ENCODE data around the gene RPL13A. TPM values are rescaled to one million over a fixed set of nuclear protein-coding genes. Genes with fewer than 3 reads are reported as not detected.
"Not testable (repeated sequence)": the region's sequence is repeated elsewhere in the genome, so short reads cannot be mapped to it uniquely, and the experiment has no call there.

RPL13A gene
- total RNA-seq, 2 donors from 2014 or later = 765 to 1,868 TPM

DNA sequence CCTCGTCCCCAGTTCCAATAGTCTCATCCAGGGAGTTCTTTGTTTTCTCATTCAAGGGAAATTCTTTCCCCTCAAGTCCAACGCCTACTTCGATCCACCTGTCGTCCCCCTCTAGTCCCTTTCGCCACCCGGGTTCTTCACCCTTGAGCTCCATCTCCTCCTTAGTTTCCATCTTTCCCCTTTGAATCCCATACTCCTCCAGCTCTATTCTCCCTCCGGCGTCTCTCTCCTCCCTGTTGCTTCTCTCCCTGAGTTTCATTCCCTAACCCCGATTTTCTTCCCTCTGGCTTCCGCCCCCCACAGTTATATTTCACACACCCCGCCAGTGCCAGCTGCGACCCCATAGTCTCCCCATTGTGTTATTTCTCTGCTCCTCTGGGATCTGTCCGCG, 45.5 kb upstream of the RPL13A start:
- Histone ChIP-seq H3K27ac (peak overlapping the region; percentile 89 to 90), H3K4me3 (peak overlapping the region; percentile 9 to 73), H3K36me3 (no peaks in the 10 kb centered on the region), H3K27me3 (no peaks in the 10 kb centered on the region), H3K9me3 (no peaks in the 10 kb centered on the region), H3K4me1 (peaks cover 0 to 16% of the 10 kb centered on the region in 2 donors)
- TF ChIP-seq, protein P1, sequence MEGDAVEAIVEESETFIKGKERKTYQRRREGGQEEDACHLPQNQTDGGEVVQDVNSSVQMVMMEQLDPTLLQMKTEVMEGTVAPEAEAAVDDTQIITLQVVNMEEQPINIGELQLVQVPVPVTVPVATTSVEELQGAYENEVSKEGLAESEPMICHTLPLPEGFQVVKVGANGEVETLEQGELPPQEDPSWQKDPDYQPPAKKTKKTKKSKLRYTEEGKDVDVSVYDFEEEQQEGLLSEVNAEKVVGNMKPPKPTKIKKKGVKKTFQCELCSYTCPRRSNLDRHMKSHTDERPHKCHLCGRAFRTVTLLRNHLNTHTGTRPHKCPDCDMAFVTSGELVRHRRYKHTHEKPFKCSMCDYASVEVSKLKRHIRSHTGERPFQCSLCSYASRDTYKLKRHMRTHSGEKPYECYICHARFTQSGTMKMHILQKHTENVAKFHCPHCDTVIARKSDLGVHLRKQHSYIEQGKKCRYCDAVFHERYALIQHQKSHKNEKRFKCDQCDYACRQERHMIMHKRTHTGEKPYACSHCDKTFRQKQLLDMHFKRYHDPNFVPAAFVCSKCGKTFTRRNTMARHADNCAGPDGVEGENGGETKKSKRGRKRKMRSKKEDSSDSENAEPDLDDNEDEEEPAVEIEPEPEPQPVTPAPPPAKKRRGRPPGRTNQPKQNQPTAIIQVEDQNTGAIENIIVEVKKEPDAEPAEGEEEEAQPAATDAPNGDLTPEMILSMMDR (IDR thresholded peaks at IDR 0.05) = no peak
- no peak for DNase-seq (ENCODE audit: low spot score)

DNA sequence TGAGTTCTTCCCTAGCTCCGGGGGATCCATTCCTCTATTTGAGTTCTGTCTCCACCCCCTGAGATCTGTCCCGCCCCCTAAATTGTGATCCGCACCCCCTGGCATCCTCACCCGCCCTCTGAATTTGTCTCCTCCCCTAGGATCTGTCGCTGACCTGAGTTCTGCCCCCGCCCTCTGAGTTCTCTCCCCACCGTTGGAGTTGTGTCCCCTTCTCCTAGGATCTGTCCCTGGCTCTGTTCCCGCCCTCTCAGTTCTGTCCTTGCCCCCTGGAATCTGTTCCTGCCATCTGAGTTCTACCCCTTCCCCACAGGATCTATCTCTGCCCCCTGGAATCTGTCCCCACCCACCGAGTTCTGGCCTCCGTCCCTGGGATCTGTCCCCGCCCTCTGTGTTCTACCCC, 45.1 kb upstream of the RPL13A start:
- peak; percentile 73 for DNase-seq (ENCODE audit: low spot score)
- Histone ChIP-seq H3K27ac (peak overlapping the region; percentile 89 to 90), H3K9me3 (no peaks in the 10 kb centered on the region), H3K4me3 (peak overlapping the region; percentile 56 to 73), H3K4me1 (peaks cover 0 to 16% of the 10 kb centered on the region in 2 donors), H3K36me3 (no peaks in the 10 kb centered on the region), H3K27me3 (no peaks in the 10 kb centered on the region)
- TF ChIP-seq, protein P1 (IDR thresholded peaks at IDR 0.05) = no peak

DNA sequence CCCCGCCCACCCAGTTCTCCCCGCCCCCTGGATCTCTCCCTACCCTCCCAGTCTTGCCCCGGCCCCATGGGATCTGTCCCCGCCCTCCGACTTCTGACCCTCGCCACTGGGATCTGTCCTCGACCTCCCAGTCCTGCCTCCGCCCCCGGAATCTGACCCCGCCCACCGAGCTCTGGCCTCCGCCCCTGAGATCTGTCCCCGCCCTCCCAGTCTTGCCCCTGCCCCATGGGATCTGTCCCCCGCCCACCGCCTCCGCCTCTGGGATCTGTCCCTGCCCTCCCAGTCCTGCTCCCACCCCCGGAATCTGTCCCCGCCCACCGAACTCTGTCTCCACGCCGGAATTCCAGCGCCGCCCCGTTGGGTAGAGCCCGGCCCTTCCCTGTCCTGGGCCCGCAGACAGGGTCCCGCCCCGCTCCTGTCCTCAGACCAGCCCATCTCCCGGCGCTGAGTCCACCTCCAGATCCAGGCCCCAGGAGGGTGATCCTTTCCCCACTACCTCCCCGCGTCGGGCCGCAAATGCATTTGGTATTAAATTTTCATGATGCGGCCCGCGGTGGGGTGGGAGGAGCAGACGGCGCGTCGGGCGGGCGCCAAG, 44.5 kb upstream of the RPL13A start:
- peaks cover 0 to 20% of the 10 kb centered on the region in 2 donors for H3K4me1 ChIP-seq
- no peaks in the 10 kb centered on the region for H3K36me3 ChIP-seq
- DNase-seq (ENCODE audit: low spot score) = peak; percentile 95
- TF ChIP-seq, protein P1 (IDR thresholded peaks at IDR 0.05) = no peak
- peak overlapping the region; percentile 56 to 73 for H3K4me3 ChIP-seq
- H3K9me3 ChIP-seq = no peaks in the 10 kb centered on the region
- H3K27ac ChIP-seq = peak overlapping the region; percentile 89 to 90
- no peaks in the 10 kb centered on the region for H3K27me3 ChIP-seq

DNA sequence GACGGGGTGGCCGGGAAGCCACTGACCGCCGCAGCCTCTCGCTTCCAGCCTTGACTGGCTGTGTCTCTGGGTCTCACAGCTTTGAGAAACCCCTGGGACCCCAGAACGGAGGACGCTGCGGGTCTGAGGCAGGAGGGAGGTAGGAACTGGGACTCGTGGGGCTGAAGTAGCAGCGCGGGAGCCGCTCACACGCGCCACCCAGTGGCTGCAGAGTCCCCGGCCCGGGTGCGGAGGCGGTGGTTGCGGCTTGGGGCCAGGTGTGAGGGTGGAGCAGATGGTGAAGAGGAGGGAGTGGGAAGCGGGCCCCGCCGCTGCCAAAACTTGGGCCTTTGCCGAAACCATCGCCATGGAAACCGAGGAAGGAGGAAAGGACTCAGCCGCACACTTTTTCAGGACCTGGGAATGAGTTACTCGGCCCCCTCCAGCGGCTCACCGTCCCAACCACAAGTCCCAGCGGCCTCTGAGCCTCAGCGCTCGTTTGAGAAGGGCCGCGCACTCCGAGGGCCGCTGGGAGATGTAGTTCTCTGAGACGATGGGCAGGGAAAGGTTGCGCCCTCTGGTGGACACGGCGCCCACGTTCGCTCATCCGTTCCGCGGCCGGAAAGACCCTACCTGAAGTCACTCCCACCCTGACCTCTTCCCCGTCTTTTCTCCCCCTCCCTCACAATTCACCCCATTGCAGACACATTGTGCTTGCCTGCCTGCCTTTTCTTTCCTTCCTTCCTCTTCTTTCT, 43.9 kb upstream of the RPL13A start:
- Histone ChIP-seq H3K27me3 (no peaks in the 10 kb centered on the region), H3K4me3 (peak overlapping the region; percentile 56 to 73), H3K9me3 (no peaks in the 10 kb centered on the region), H3K4me1 (peaks cover 0 to 21% of the 10 kb centered on the region in 2 donors), H3K27ac (peak overlapping the region; percentile 89 to 90), H3K36me3 (no peaks in the 10 kb centered on the region)
- peak; percentile 96 for DNase-seq (ENCODE audit: low spot score)
- TF ChIP-seq, protein P1 (IDR thresholded peaks at IDR 0.05) = peak; percentile 75 to 90

DNA sequence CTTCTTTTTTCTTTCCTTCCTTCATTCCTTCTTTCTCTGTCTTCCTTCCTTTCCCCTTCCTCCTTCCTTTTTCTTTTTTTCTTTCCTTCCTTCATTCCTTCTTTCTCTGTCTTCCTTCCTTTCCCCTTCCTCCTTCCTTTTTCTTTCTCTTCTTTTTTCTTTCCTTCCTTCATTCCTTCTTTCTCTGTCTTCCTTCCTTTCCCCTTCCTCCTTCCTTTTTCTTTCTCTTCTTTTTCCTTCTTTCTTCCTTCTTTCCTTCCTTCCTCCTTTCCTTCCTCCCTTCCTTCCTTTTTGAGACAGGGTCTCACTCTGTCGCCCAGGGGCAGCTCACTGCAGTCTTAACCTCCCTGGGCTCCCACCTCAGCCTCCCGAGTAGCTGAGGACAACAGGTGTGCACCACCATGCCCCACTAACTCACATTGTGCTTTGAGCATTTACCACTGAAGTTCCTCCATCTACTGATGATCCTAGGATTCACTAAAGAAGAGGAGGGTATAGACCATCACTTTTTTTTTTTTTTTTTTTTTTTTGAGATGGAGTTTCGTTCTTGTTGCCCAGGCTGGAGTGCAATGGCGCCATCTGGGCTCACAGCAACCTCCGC, 43.2 kb upstream of the RPL13A start:
- Histone ChIP-seq H3K4me3 (peak overlapping the region in 1 of 2 donors; percentile 73), H3K4me1 (peaks cover 0 to 21% of the 10 kb centered on the region in 2 donors)
- DNase-seq (ENCODE audit: low spot score); H3K36me3 ChIP-seq; H3K27me3 ChIP-seq; H3K9me3 ChIP-seq; H3K27ac ChIP-seq: not testable (repeated sequence)

DNA sequence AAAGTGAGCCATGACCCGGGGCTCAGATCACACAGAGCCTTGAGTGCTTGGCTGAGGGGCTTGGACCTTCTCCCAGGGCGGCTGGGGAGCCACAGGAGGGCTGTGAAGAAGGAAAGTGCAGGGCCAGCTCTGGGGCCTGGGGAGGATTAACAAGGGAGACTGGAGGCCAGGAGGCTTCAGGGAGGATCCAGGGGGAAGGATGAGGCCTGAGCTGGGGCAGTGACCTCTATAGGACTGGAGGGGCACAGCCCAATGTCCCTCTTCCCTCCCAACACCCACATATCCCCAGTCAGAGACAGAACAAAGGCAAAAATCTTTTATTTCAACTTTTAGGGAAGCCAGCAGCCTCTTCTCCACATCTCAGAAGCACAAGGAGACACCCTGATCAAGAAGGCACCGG, 41.4 kb upstream of the RPL13A start:
- H3K9me3 ChIP-seq = no peaks in the 10 kb centered on the region
- peaks cover 0 to 22% of the 10 kb centered on the region in 2 donors for H3K4me1 ChIP-seq
- H3K4me3 ChIP-seq = no peak overlapping the region
- H3K27me3 ChIP-seq = no peaks in the 10 kb centered on the region
- no peak for DNase-seq (ENCODE audit: low spot score)
- TF ChIP-seq, protein P1 (IDR thresholded peaks at IDR 0.05) = no peak
- H3K36me3 ChIP-seq = peaks cover 5% of the 10 kb centered on the region
- H3K27ac ChIP-seq = no peak overlapping the region

Data from right atrium auricular region (tissue), 2 donors.